ENCODE results near the gene ZIC4.

ZIC4 gene

GRCh38 chr3:147426931-147427330 lies 20.6 kb upstream of the ZIC4 start:
- TF ChIP-seq CREB5 (CRISPR knock-in tag; IDR thresholded peaks at IDR 0.05; ENCODE audit: low read depth) (no peak), ZNF565 (CRISPR knock-in tag; conservative IDR thresholded peaks at IDR 0.05; ENCODE audit: low read depth) (no peak), TOX (CRISPR knock-in tag; IDR thresholded peaks at IDR 0.05; ENCODE audit: borderline replicate concordance) (no peak), GLIS3 (CRISPR knock-in tag; IDR thresholded peaks at IDR 0.05) (no peak), PATZ1 (CRISPR knock-in tag; IDR thresholded peaks at IDR 0.05; ENCODE audit: borderline replicate concordance) (no peak), ARNTL (CRISPR knock-in tag; IDR thresholded peaks at IDR 0.05; ENCODE audit: borderline replicate concordance, low read depth) (no peak), ZFP3 (CRISPR knock-in tag; IDR thresholded peaks at IDR 0.05) (no peak)
- ATAC-seq, result no peak

GRCh38 chr3:147425388-147425850 lies 19.1 kb upstream of the ZIC4 start:
- TF ChIP-seq TCF4 (CRISPR knock-in tag; IDR thresholded peaks at IDR 0.05; ENCODE audit: borderline replicate concordance), result no peak
- TF ChIP-seq ZFP3 (CRISPR knock-in tag; IDR thresholded peaks at IDR 0.05), result no peak
- no peak for TF ChIP-seq GLIS3 (CRISPR knock-in tag; IDR thresholded peaks at IDR 0.05)
- no peak for TF ChIP-seq PATZ1 (CRISPR knock-in tag; IDR thresholded peaks at IDR 0.05; ENCODE audit: borderline replicate concordance)
- TF ChIP-seq ZNF8 (CRISPR knock-in tag; IDR thresholded peaks at IDR 0.05), result no peak
- TF ChIP-seq OSR1 (CRISPR knock-in tag; IDR thresholded peaks at IDR 0.05), result no peak
- no peak for TF ChIP-seq ZNF565 (CRISPR knock-in tag; conservative IDR thresholded peaks at IDR 0.05; ENCODE audit: low read depth)
- no peak for TF ChIP-seq ZC3H10 (CRISPR knock-in tag; IDR thresholded peaks at IDR 0.05)
- no peak for TF ChIP-seq ISL1 (CRISPR knock-in tag; IDR thresholded peaks at IDR 0.05)
- no peak for TF ChIP-seq CSDC2 (CRISPR knock-in tag; IDR thresholded peaks at IDR 0.05)
- TF ChIP-seq CSRNP3 (CRISPR knock-in tag; IDR thresholded peaks at IDR 0.05), result no peak
- TF ChIP-seq ESRRG (CRISPR knock-in tag; IDR thresholded peaks at IDR 0.05), result no peak
- TF ChIP-seq TOX (CRISPR knock-in tag; IDR thresholded peaks at IDR 0.05; ENCODE audit: borderline replicate concordance), result no peak
- TF ChIP-seq ARNTL (CRISPR knock-in tag; IDR thresholded peaks at IDR 0.05; ENCODE audit: borderline replicate concordance, low read depth), result no peak
- no peak for TF ChIP-seq ZFP30 (CRISPR knock-in tag; IDR thresholded peaks at IDR 0.05)
- ATAC-seq, result no peak

GRCh38 chr3:147424581-147425387 lies 18.4 kb upstream of the ZIC4 start:
- no peak for ATAC-seq
- no peak for TF ChIP-seq PPARA (CRISPR knock-in tag; IDR thresholded peaks at IDR 0.05; ENCODE audit: borderline replicate concordance)
- no peak for TF ChIP-seq TSHZ2 (CRISPR knock-in tag; IDR thresholded peaks at IDR 0.05)
- no peak for TF ChIP-seq ZFP30 (CRISPR knock-in tag; IDR thresholded peaks at IDR 0.05)
- TF ChIP-seq ZNF70 (CRISPR knock-in tag; IDR thresholded peaks at IDR 0.05), result no peak
- no peak for TF ChIP-seq BACH2 (CRISPR knock-in tag; IDR thresholded peaks at IDR 0.05; ENCODE audit: borderline replicate concordance)
- TF ChIP-seq RARB (CRISPR knock-in tag; IDR thresholded peaks at IDR 0.05), result no peak
- TF ChIP-seq TCF4 (CRISPR knock-in tag; IDR thresholded peaks at IDR 0.05; ENCODE audit: borderline replicate concordance), result no peak
- no peak for TF ChIP-seq POU6F1 (CRISPR knock-in tag; IDR thresholded peaks at IDR 0.05; ENCODE audit: borderline replicate concordance, low read depth)
- TF ChIP-seq ZNF8 (CRISPR knock-in tag; IDR thresholded peaks at IDR 0.05), result no peak
- no peak for TF ChIP-seq SNAI2 (CRISPR knock-in tag; IDR thresholded peaks at IDR 0.05)
- no peak for TF ChIP-seq GLIS3 (CRISPR knock-in tag; IDR thresholded peaks at IDR 0.05)
- no peak for TF ChIP-seq CSRNP3 (CRISPR knock-in tag; IDR thresholded peaks at IDR 0.05)
